Thoracic aorta (tissue), 2 donors: Measurements from ENCODE around the gene CEP128. TPM values are rescaled to one million over a fixed set of nuclear protein-coding genes. Genes with fewer than 3 reads are reported as not detected.

Experiments
- ATAC-seq: fragments of 150-250 bp; one replicate; pipeline ENCODE4 v1.8.0; 2017; ENCODE audit warnings: low read depth; ENCODE audit not compliant: insufficient number of reproducible peaks, low FRiP score
- DNase-seq: peaks from one replicate; pipeline ENCODE4 v3.0.0-alpha.2; 2020; ENCODE audit warnings: low spot score
- H3K27ac ChIP-seq, 2 donors: fragments of 200-600 bp; sonication (generic); 1 replicate in 1 of 2; 2 replicates in 1 of 2; pipeline ENCODE4 v1.5.1; 2016; ENCODE audit warnings: mild to moderate bottlenecking in 2 of 2, moderate library complexity in 2 of 2
- H3K27me3 ChIP-seq: fragments of 200-600 bp; sonication (generic); replicated peaks from 2 replicates; pipeline ENCODE4 v1.6.0; 2016; ENCODE audit warnings: mild to moderate bottlenecking; ENCODE audit not compliant: insufficient read depth
- H3K36me3 ChIP-seq: fragments of 200-600 bp; sonication (generic); one replicate; pipeline ENCODE4 v1.5.1; 2016
- H3K4me1 ChIP-seq, 2 donors: fragments of 200-600 bp; sonication (generic); 1 replicate in 1 of 2; 2 replicates in 1 of 2; pipeline versions ENCODE4 v1.5.1 to v1.6.0; 2016; ENCODE audit warnings: low read depth in 2 of 2, mild to moderate bottlenecking in 1 of 2; ENCODE audit not compliant: control insufficient read depth in 1 of 2
- H3K4me3 ChIP-seq: fragments of 200-600 bp; sonication (generic); 2 replicates; pipeline ENCODE4 v1.5.1; 2016; ENCODE audit warnings: mild to moderate bottlenecking
- H3K9me3 ChIP-seq: fragments of 200-600 bp; sonication (generic); 2 replicates; pipeline ENCODE4 v1.5.1; 2016
- total RNA-seq, 2 donors: library from RNA; depleted of rRNA; stranded (reverse); fragments of >200 nt; gene quantifications; one replicate each; pipeline versions ENCODE4 v1.1.0 to v1.2.3, GENCODE V29; 2016
- TF ChIP-seq, protein P1 (sequence below): fragments of 200-600 bp; sonication (generic); IDR thresholded peaks from one replicate; pipeline ENCODE4 v1.5.1; 2019; ENCODE audit warnings: antibody characterized with exemption

Gene CEP128
- total RNA-seq, 2 donors from 2014 or later: 2.1 to 4.7 TPM

DNA sequence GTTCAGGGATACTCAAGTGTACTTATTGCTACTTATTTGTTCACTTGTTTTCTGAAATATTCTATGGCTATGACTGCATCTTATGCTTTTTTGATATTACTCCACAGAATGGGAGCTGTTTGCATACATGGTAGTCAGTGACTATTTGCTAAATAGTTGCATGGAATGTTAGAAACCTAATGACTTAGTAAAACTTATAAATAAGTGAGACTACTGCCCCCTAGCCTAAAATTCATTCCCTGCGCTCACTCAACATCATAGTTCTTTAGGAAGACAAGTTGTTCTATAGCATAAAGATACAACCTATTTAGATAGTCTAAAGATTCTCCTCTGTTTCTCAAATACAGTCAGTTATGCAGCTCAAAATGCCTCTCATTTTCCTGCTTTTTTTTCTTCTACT, 305.5 kb downstream of the CEP128 start:
- Histone ChIP-seq H3K36me3 (no peaks in the 10 kb centered on the region), H3K9me3 (no peaks in the 10 kb centered on the region), H3K27me3 (no peaks in the 10 kb centered on the region), H3K4me3 (no peak overlapping the region), H3K4me1 (no peaks in the 10 kb centered on the region), H3K27ac (no peak overlapping the region)
- DNase-seq: no peak
- no peak for ATAC-seq
- TF ChIP-seq, protein P1, sequence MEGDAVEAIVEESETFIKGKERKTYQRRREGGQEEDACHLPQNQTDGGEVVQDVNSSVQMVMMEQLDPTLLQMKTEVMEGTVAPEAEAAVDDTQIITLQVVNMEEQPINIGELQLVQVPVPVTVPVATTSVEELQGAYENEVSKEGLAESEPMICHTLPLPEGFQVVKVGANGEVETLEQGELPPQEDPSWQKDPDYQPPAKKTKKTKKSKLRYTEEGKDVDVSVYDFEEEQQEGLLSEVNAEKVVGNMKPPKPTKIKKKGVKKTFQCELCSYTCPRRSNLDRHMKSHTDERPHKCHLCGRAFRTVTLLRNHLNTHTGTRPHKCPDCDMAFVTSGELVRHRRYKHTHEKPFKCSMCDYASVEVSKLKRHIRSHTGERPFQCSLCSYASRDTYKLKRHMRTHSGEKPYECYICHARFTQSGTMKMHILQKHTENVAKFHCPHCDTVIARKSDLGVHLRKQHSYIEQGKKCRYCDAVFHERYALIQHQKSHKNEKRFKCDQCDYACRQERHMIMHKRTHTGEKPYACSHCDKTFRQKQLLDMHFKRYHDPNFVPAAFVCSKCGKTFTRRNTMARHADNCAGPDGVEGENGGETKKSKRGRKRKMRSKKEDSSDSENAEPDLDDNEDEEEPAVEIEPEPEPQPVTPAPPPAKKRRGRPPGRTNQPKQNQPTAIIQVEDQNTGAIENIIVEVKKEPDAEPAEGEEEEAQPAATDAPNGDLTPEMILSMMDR: no peak

- no peak overlapping the region for H3K4me3 ChIP-seq
- no peak for ATAC-seq
- H3K36me3 ChIP-seq: no peaks in the 10 kb centered on the region
- TF ChIP-seq, protein P1: no peak
- no peak for DNase-seq
- H3K4me1 ChIP-seq: no peaks in the 10 kb centered on the region
- no peak overlapping the region for H3K27ac ChIP-seq
- H3K9me3 ChIP-seq: no peaks in the 10 kb centered on the region
- no peaks in the 10 kb centered on the region for H3K27me3 ChIP-seq
These were observed 307.3 kb downstream of the CEP128 start for GRCh38 chr14:80634106-80634758.

DNA sequence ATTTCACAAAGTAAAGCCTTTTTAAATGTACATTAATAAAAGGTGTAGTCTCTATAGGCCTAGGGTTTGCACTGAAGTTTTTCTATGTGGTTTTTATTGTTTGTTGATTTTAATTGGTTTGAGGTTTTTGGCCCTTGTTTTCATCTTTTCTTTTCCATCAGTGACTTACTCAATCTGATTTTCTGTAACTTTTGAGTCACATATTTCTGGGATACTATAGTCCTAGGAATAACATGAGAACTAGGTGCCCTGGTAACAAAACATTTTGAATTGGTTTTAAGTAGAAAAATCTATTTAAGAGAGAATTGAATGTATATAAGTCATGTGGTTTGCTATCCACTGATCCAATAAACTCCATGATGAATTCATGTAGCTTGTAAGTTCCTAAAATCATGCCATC, 311.9 kb downstream of the CEP128 start:
- Histone ChIP-seq H3K9me3 (no peaks in the 10 kb centered on the region), H3K4me1 (no peaks in the 10 kb centered on the region), H3K27me3 (no peaks in the 10 kb centered on the region), H3K36me3 (no peaks in the 10 kb centered on the region), H3K4me3 (no peak overlapping the region), H3K27ac (no peak overlapping the region)
- DNase-seq: no peak
- no peak for ATAC-seq
- TF ChIP-seq, protein P1: no peak

GRCh38 chr14:80628547-80628946, 313.0 kb downstream of the CEP128 start:
- no peak for DNase-seq
- no peak for ATAC-seq
- H3K4me3 ChIP-seq: no peak overlapping the region
- no peaks in the 10 kb centered on the region for H3K4me1 ChIP-seq
- H3K27me3 ChIP-seq: no peaks in the 10 kb centered on the region
- no peak overlapping the region for H3K27ac ChIP-seq
- H3K9me3 ChIP-seq: no peaks in the 10 kb centered on the region
- TF ChIP-seq, protein P1: no peak
- H3K36me3 ChIP-seq: no peaks in the 10 kb centered on the region

- TF ChIP-seq, protein P1: no peak
- ATAC-seq (no peak), DNase-seq (no peak)
- Histone ChIP-seq H3K4me1 (no peaks in the 10 kb centered on the region), H3K4me3 (no peak overlapping the region), H3K27ac (no peak overlapping the region), H3K27me3 (no peaks in the 10 kb centered on the region), H3K9me3 (no peaks in the 10 kb centered on the region), H3K36me3 (no peaks in the 10 kb centered on the region)
These were observed 313.8 kb downstream of the CEP128 start for GRCh38 chr14:80627745-80628144.
